Measurements from ENCODE around the gene GREB1L. TPM values are rescaled to one million over a fixed set of nuclear protein-coding genes. Genes with fewer than 3 reads are reported as not detected.
"Not testable (repeated sequence)": the region's sequence is repeated elsewhere in the genome, so short reads cannot be mapped to it uniquely, and the experiment has no call there.

The GREB1L gene
- total RNA-seq, 2 donors from 2014 or later, result 2.0 to 21.6 TPM

- WGBS, result 94% methylated on average over 7 of the region's 7 CpGs
Observed at GRCh38 chr18:21203126-21203525, 38.9 kb upstream of the GREB1L start.

GRCh38 chr18:21203542-21204241, 38.3 kb upstream of the GREB1L start:
- WGBS, result 88% methylated on average over 11 of the region's 11 CpGs
- no peak overlapping the region for H3K4me3 ChIP-seq
- intact Hi-C loops (cut with DNase I), result no loop called here
- no peaks in the 10 kb centered on the region for H3K9me3 ChIP-seq
- H3K27ac ChIP-seq, result no peak overlapping the region
- no peaks in the 10 kb centered on the region for H3K27me3 ChIP-seq (replicated peaks; ENCODE audit: insufficient read depth)
- DNase-seq (ENCODE audit: low spot score), result no peak
- TF ChIP-seq, protein P1, sequence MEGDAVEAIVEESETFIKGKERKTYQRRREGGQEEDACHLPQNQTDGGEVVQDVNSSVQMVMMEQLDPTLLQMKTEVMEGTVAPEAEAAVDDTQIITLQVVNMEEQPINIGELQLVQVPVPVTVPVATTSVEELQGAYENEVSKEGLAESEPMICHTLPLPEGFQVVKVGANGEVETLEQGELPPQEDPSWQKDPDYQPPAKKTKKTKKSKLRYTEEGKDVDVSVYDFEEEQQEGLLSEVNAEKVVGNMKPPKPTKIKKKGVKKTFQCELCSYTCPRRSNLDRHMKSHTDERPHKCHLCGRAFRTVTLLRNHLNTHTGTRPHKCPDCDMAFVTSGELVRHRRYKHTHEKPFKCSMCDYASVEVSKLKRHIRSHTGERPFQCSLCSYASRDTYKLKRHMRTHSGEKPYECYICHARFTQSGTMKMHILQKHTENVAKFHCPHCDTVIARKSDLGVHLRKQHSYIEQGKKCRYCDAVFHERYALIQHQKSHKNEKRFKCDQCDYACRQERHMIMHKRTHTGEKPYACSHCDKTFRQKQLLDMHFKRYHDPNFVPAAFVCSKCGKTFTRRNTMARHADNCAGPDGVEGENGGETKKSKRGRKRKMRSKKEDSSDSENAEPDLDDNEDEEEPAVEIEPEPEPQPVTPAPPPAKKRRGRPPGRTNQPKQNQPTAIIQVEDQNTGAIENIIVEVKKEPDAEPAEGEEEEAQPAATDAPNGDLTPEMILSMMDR (IDR thresholded peaks at IDR 0.05), result no peak
- no peak for TF ChIP-seq POLR2AphosphoS5 (IDR thresholded peaks at IDR 0.05)
- no peak for TF ChIP-seq POLR2A (IDR thresholded peaks at IDR 0.05)
- no peaks in the 10 kb centered on the region for H3K36me3 ChIP-seq
- no peaks in the 10 kb centered on the region for H3K4me1 ChIP-seq (replicated peaks)

More at GRCh38 chr18:21203126-21203525, 38.9 kb upstream of the GREB1L start:
- TF ChIP-seq POLR2AphosphoS5 (IDR thresholded peaks at IDR 0.05) (no peak), POLR2A (IDR thresholded peaks at IDR 0.05) (no peak)
- TF ChIP-seq, protein P1 (IDR thresholded peaks at IDR 0.05), result no peak
- Histone ChIP-seq H3K36me3 (no peaks in the 10 kb centered on the region), H3K27me3 (replicated peaks; ENCODE audit: insufficient read depth) (no peaks in the 10 kb centered on the region), H3K27ac (no peak overlapping the region), H3K4me1 (replicated peaks) (no peaks in the 10 kb centered on the region), H3K4me3 (no peak overlapping the region), H3K9me3 (no peaks in the 10 kb centered on the region)
- intact Hi-C loops (cut with DNase I), result no loop called here
- DNase-seq (ENCODE audit: low spot score), result no peak

GRCh38 chr18:21205695-21206094, 36.3 kb upstream of the GREB1L start:
- H3K27me3 ChIP-seq (replicated peaks; ENCODE audit: insufficient read depth), result no peaks in the 10 kb centered on the region
- intact Hi-C loops (cut with DNase I), result no loop called here
- no peak overlapping the region for H3K27ac ChIP-seq
- DNase-seq (ENCODE audit: low spot score), result no peak
- H3K4me3 ChIP-seq, result no peak overlapping the region
- H3K9me3 ChIP-seq, result no peaks in the 10 kb centered on the region
- no peaks in the 10 kb centered on the region for H3K4me1 ChIP-seq (replicated peaks)
- WGBS, result 50% methylated on average over 4 of the region's 4 CpGs
- no peaks in the 10 kb centered on the region for H3K36me3 ChIP-seq
- TF ChIP-seq POLR2AphosphoS5 (IDR thresholded peaks at IDR 0.05) (no peak), POLR2A (IDR thresholded peaks at IDR 0.05) (no peak)
- TF ChIP-seq, protein P1 (IDR thresholded peaks at IDR 0.05), result no peak

DNA sequence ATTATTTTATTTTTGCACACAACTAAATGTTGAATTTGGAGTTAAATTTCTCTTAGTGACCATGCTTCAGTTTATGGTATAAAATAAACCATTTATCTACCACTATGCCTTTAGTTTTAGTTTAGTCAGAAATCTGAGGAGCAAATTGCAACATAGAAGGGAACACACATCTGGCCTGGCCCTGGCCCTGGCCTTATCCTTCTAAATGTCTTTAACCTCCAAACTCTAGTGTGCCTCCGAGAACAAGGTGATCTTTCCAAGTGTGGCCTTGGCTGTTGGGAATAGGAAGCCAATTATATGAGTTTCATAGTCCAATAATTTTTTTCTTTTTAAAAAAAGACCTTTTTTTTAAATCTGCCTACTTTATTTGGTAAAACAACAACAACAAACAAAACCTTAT, 31.8 kb upstream of the GREB1L start:
- TF ChIP-seq POLR2AphosphoS5 (IDR thresholded peaks at IDR 0.05), result no peak
- TF ChIP-seq, protein P1 (IDR thresholded peaks at IDR 0.05), result no peak
- no peak for TF ChIP-seq POLR2A (IDR thresholded peaks at IDR 0.05)
- no peaks in the 10 kb centered on the region for H3K36me3 ChIP-seq
- no peaks in the 10 kb centered on the region for H3K9me3 ChIP-seq
- no peaks in the 10 kb centered on the region for H3K27me3 ChIP-seq (replicated peaks; ENCODE audit: insufficient read depth)
- no peak for DNase-seq (ENCODE audit: low spot score)
- H3K4me3 ChIP-seq, result no peak overlapping the region
- WGBS, result 65% methylated on average over 1 of the region's 1 CpG
- no peak overlapping the region for H3K27ac ChIP-seq
- H3K4me1 ChIP-seq (replicated peaks), result no peaks in the 10 kb centered on the region
- intact Hi-C loops (cut with DNase I), result no loop called here

DNA sequence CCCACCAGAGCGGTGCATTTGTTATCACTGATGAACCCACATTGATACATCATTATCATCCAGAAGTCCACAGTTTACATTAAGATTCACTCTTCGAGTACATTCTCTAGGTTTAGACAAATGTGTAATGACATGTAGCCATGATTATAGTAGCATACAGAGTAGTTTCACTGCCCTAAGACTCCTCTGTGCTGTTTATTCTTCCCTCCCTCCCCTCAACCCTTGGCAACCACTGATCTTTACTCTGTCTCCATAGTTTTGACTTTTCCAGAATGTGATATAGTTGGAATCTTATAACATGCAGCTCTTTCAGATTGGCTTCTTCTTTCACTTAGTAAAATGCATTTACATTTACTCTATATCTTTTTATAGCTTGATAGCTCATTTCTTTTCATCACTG, 31.2 kb upstream of the GREB1L start:
- Histone ChIP-seq H3K27ac (no peak overlapping the region), H3K4me3 (no peak overlapping the region), H3K36me3 (no peaks in the 10 kb centered on the region), H3K9me3 (no peaks in the 10 kb centered on the region), H3K27me3 (replicated peaks; ENCODE audit: insufficient read depth) (no peaks in the 10 kb centered on the region), H3K4me1 (replicated peaks) (no peaks in the 10 kb centered on the region)
- TF ChIP-seq POLR2A (IDR thresholded peaks at IDR 0.05) (no peak), POLR2AphosphoS5 (IDR thresholded peaks at IDR 0.05) (no peak)
- TF ChIP-seq, protein P1 (IDR thresholded peaks at IDR 0.05), result no peak
- DNase-seq (ENCODE audit: low spot score), result no peak
- 68% methylated on average over 2 of the region's 2 CpGs for WGBS
- intact Hi-C loops (cut with DNase I), result no loop called here

DNA sequence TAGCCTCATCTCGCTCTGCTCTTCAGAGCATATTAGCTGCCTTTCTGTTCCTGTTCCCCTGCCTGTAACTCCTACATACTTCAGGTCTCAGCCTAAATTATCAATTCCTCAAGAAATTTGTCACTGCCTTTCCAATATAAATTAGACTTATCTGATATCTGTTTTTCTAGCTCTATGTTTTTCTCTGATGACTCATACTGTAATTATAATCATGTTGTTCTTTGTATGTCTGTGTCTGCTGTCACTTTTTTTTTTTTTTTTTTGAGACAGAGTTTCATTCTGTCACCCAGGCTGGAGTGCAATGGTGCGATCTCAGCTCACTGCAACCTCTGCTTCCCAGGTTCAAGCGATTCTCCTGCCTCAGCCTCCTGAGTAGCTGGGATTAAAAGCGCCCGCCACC, 27.6 kb upstream of the GREB1L start:
- 94% methylated on average over 5 of the region's 5 CpGs for WGBS
- H3K27ac ChIP-seq, result not testable (repeated sequence)

More for the DNA sequence above, 27.6 kb upstream of the GREB1L start:
- H3K4me3 ChIP-seq; H3K9me3 ChIP-seq; DNase-seq (ENCODE audit: low spot score); H3K27me3 ChIP-seq (replicated peaks; ENCODE audit: insufficient read depth); H3K4me1 ChIP-seq (replicated peaks); intact Hi-C loops (cut with DNase I); H3K36me3 ChIP-seq: not testable (repeated sequence)

Data from prostate gland (tissue), 2 donors.